Thyroid gland (tissue), 4 donors: ENCODE data around the gene LAMB1.

Source experiments
- POLR2A ChIP-seq, 2 donors: fragments of 450-650 bp; IDR thresholded peaks; one replicate each; pipeline ENCODE4 v1.6.1; 2017; ENCODE audit warnings: antibody characterized with exemption in 2 of 2, mild to moderate bottlenecking in 2 of 2, moderate library complexity in 1 of 2
- TF ChIP-seq, protein P1 (sequence below), 6 experiments: fragments of 200-600 bp in 3 of 6; fragments of 450-650 bp in 3 of 6; sonication (generic) in 3 of 6; IDR thresholded peaks; one replicate each; pipeline ENCODE4 v1.5.1; 2016 to 2019; ENCODE audit warnings: antibody characterized with exemption in 6 of 6, mild to moderate bottlenecking in 2 of 6, inconsistent platforms in 1 of 6, moderate library complexity in 1 of 6

- TF ChIP-seq, protein P1, sequence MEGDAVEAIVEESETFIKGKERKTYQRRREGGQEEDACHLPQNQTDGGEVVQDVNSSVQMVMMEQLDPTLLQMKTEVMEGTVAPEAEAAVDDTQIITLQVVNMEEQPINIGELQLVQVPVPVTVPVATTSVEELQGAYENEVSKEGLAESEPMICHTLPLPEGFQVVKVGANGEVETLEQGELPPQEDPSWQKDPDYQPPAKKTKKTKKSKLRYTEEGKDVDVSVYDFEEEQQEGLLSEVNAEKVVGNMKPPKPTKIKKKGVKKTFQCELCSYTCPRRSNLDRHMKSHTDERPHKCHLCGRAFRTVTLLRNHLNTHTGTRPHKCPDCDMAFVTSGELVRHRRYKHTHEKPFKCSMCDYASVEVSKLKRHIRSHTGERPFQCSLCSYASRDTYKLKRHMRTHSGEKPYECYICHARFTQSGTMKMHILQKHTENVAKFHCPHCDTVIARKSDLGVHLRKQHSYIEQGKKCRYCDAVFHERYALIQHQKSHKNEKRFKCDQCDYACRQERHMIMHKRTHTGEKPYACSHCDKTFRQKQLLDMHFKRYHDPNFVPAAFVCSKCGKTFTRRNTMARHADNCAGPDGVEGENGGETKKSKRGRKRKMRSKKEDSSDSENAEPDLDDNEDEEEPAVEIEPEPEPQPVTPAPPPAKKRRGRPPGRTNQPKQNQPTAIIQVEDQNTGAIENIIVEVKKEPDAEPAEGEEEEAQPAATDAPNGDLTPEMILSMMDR (IDR thresholded peaks at IDR 0.05), result no peak
- TF ChIP-seq POLR2A (IDR thresholded peaks at IDR 0.05), result no peak
These were observed 7.4 kb upstream of the LAMB1 start for GRCh38 chr7:108010377-108010776.
